Gastrocnemius medialis (tissue), 4 donors: Measurements from ENCODE around the gene IFFO2. TPM values are rescaled to one million over a fixed set of nuclear protein-coding genes. Genes with fewer than 3 reads are reported as not detected.

Experiments used
- ATAC-seq, 2 donors: fragments of 150-250 bp; one replicate each; pipeline ENCODE4 v1.9.1; 2016
- DNase-seq, 2 donors: peaks; one replicate each; pipeline ENCODE4 v3.0.0-alpha.2; 2019
- H3K27ac ChIP-seq, 4 donors: fragments of 200-600 bp; sonication (generic); 1 replicate in 1 of 4; 2 replicates in 3 of 4; pipeline ENCODE4 v1.5.1; 2016 to 2018; ENCODE audit warnings: mild to moderate bottlenecking in 2 of 4, moderate library complexity in 1 of 4
- H3K27me3 ChIP-seq, 3 donors: fragments of 200-600 bp; sonication (generic) in 2 of 3; 1 replicate in 1 of 3; 2 replicates in 2 of 3; pipeline versions ENCODE4 v1.5.1 to v1.6.0; 2016 to 2019; ENCODE audit warnings: mild to moderate bottlenecking in 1 of 3, moderate library complexity in 1 of 3
- H3K36me3 ChIP-seq, 2 donors: fragments of 200-600 bp; sonication (generic) in 1 of 2; one replicate each; pipeline ENCODE4 v1.5.1; 2017 to 2018
- H3K4me1 ChIP-seq, 2 donors: fragments of 200-600 bp; sonication (generic) in 1 of 2; one replicate each; pipeline ENCODE4 v1.5.1; 2016 to 2017; ENCODE audit warnings: mild to moderate bottlenecking in 2 of 2
- H3K4me3 ChIP-seq, 4 donors: fragments of 200-600 bp; sonication (generic) in 3 of 4; 1 replicate in 1 of 4; 2 replicates in 3 of 4; pipeline ENCODE4 v1.5.1; 2016 to 2019; ENCODE audit warnings: mild to moderate bottlenecking in 2 of 4
- H3K9me3 ChIP-seq, 3 donors: fragments of 200-600 bp; sonication (generic) in 2 of 3; 1 replicate in 1 of 3; 2 replicates in 2 of 3; pipeline ENCODE4 v1.5.1; 2016 to 2019
- POLR2A ChIP-seq, 2 donors: fragments of 450-650 bp; IDR thresholded peaks; one replicate each; pipeline ENCODE4 v1.6.1; 2017; ENCODE audit warnings: antibody characterized with exemption in 2 of 2, mild to moderate bottlenecking in 2 of 2, moderate library complexity in 2 of 2
- in situ Hi-C, 4 donors: fragments of 200-750 bp; cut with MboI; loops; one replicate each; pipeline versions ENCODE4 v1.15.0 to v1.8.0; 2017; ENCODE audit warnings: low sequenced_read_pairs in 4 of 4
- intact Hi-C: fragments of 100-400 bp; cut with DNase I; formaldehyde crosslinking; loops from one replicate; pipeline ENCODE4 v1.15.1; 2023; ENCODE audit warnings: low total_unique reads
- total RNA-seq, 4 donors: library from RNA; depleted of rRNA; stranded (reverse); fragments of >200 nt; gene quantifications; one replicate each; pipeline versions ENCODE4 v1.1.0 to v1.2.3, GENCODE V29; 2016
- TF ChIP-seq, protein P1 (sequence below), 5 experiments: fragments of 450-650 bp in 3 of 5; fragments of 200-600 bp in 2 of 5; sonication (generic) in 2 of 5; IDR thresholded peaks in 4 of 5; conservative IDR thresholded peaks in 1 of 5; 1 replicate in 4 of 5; 2 replicates in 1 of 5; pipeline ENCODE4 v1.5.1; 2016 to 2019; ENCODE audit warnings: antibody characterized with exemption in 5 of 5, mild to moderate bottlenecking in 3 of 5, moderate library complexity in 3 of 5

The IFFO2 gene
- total RNA-seq, 4 donors from 2014 or later = 2.1 to 16.3 (median 5.7) TPM

DNA sequence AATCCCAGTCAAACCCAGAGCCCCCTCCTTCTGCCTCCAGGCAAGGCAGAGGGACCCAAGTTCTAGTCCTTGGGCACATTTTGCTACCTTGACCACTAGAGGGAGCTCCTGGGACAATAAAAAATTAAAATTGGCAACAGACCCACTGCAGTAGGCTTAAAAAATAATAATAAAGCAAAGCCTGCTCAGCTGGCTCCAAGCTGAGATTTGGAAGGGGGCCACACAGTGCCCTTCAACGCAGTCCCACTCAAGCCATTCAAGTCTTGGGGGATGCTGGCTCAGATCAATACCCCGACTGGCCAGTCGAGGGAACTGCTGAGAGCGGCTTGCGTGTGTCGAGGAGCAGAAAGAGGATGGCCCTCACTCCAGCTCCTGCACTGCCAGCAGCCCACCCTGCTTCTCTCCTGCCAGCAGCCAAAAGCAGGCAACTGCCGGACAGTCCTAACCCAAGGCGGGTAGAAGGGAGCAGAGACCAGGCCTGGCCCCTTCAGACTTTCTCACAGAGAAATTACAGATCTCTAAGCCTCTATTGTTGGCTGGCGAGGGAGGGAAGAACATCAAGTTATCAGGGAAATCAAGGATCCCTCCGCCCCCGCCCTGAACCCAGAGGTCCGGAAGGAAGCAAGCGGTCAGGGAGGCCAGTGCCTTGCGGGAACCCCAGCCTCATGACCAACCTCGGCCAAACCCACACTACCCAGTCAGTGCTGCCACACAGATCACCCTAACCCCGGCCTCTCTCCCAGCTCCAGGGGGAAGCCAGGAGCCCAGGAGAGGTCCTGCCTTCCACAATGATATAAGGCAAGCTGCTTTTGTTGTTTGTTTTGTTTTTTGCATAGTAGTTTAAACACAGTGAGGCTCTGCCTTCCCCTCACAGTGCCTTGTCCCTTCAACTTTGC, 49.2 kb downstream of the IFFO2 start:
- Histone ChIP-seq H3K27me3 (no peaks in the 10 kb centered on the region), H3K27ac (peak overlapping the region; percentile 43 to 72 (median 64)), H3K9me3 (no peaks in the 10 kb centered on the region), H3K36me3 (no peaks in the 10 kb centered on the region), H3K4me1 (peaks cover 10 to 26% of the 10 kb centered on the region in 2 donors), H3K4me3 (no peak overlapping the region)
- DNase-seq (peak in 1 of 2 donors; percentile 42), ATAC-seq (peak; percentile 7 to 10)
- in situ Hi-C loops (loop anchor here (5.0 to 25.0 kb wide), 5 partner anchors 170 to 330 kb away; no protein-coding TSS in a partner anchor), intact Hi-C loops (loop anchor here (10.0 kb wide), 1 partner anchor 338 kb away; no protein-coding TSS in a partner anchor)
- no peak for TF ChIP-seq POLR2A (IDR thresholded peaks at IDR 0.05)
- TF ChIP-seq, protein P1, sequence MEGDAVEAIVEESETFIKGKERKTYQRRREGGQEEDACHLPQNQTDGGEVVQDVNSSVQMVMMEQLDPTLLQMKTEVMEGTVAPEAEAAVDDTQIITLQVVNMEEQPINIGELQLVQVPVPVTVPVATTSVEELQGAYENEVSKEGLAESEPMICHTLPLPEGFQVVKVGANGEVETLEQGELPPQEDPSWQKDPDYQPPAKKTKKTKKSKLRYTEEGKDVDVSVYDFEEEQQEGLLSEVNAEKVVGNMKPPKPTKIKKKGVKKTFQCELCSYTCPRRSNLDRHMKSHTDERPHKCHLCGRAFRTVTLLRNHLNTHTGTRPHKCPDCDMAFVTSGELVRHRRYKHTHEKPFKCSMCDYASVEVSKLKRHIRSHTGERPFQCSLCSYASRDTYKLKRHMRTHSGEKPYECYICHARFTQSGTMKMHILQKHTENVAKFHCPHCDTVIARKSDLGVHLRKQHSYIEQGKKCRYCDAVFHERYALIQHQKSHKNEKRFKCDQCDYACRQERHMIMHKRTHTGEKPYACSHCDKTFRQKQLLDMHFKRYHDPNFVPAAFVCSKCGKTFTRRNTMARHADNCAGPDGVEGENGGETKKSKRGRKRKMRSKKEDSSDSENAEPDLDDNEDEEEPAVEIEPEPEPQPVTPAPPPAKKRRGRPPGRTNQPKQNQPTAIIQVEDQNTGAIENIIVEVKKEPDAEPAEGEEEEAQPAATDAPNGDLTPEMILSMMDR (IDR thresholded peaks at IDR 0.05 in 4 of 5, conservative IDR thresholded peaks at IDR 0.05 in 1 of 5) = peak; percentile 83 to 89 (median 87)

DNA sequence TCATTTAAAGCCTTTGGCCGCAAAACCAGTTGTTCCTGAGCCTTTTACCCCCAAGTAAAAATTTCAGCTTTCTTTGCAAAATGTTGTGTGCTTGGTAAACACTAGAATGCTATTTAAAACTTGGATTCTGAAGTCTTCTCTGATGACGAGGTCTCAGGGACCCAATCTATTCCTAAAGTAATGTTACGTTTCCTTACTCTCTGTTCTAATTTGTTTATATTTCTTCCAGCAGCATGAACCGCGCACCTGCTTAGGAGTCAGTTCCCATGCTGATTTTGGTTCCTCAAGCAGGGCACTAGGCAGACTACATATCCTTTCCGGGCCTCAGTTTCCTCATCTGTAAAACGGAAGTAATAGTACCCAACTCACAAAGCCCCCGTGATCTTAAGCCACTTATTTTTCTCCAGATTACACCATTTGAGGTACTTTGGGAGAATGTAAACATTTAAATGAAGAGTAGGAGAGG, 53.2 kb downstream of the IFFO2 start:
- Histone ChIP-seq H3K4me3 (peak overlapping the region; percentile 67 to 88 (median 80)), H3K36me3 (no peaks in the 10 kb centered on the region), H3K4me1 (peaks cover 28 to 42% of the 10 kb centered on the region in 2 donors), H3K27me3 (no peaks in the 10 kb centered on the region), H3K9me3 (no peaks in the 10 kb centered on the region), H3K27ac (peak overlapping the region; percentile 89 to 98 (median 94))
- no peak for DNase-seq
- in situ Hi-C loops = loop anchor here (5.0 to 25.0 kb wide), 4 partner anchors 69 to 334 kb away; no protein-coding TSS in a partner anchor
- no peak for ATAC-seq
- intact Hi-C loops = loop anchor here (5.0 to 10.0 kb wide), 3 partner anchors 169 to 341 kb away; no protein-coding TSS in a partner anchor
- TF ChIP-seq, protein P1 (IDR thresholded peaks at IDR 0.05 in 4 of 5, conservative IDR thresholded peaks at IDR 0.05 in 1 of 5) = no peak
- TF ChIP-seq POLR2A (IDR thresholded peaks at IDR 0.05) = no peak

DNA sequence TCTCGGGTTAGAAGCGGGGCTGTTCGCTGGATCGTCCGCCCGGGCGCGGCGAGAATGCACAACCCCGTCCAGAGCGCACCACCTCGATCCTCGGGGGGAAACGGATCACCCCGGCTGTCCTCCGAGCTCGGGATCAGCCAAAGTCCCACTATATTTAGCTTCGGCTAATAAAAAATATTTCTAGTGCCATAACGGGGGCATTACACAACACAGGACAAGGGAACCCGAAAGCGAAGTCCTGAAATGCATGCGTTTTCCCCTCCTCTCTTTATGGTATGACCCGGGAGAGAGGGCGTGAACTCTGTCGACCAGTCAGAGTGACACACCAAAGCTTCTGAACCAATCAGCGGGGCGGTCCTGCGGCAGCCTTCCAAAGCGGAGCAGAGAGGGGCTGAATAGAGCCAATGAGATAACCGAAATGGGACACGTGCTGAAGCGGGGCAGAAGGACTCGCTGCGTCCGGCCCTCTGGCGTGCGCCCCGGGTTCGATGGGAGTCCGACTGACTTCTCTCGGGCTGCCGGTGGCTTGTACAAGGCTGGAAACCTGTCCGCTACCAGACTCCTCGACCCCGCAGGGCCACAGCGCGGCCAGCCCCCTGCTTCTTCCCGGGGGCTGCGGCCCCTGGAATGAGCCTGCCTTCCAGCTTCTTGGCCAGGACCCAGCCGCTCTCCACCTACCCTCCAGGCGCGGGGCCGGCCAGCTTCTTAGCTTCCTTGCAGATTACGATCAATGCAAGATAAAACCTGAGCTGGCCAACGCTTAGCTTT, 53.8 kb downstream of the IFFO2 start, which contains the start of gene ALDH4A1:
ALDH4A1 (minus strand) TSS at position 33 of the 768 bp plus-strand sequence; CDS start at position 1, 32 bp downstream.
- TF ChIP-seq, protein P1 (IDR thresholded peaks at IDR 0.05 in 4 of 5, conservative IDR thresholded peaks at IDR 0.05 in 1 of 5) = peak in 1 of 5 experiments; percentile 12
- no peak for TF ChIP-seq POLR2A (IDR thresholded peaks at IDR 0.05)
- peak; percentile 98 to 99 for DNase-seq
- Histone ChIP-seq H3K36me3 (no peaks in the 10 kb centered on the region), H3K4me3 (peak within 1 kb of the TSS; percentile 67 to 88 (median 80)), H3K27ac (peak within 1 kb of the TSS; percentile 89 to 98 (median 94)), H3K27me3 (no peaks in the 10 kb centered on the region), H3K4me1 (peaks cover 28 to 36% of the 10 kb centered on the region in 2 donors), H3K9me3 (no peaks in the 10 kb centered on the region)
- intact Hi-C loops = loop anchor here (1.0 to 10.0 kb wide), 5 partner anchors 20 to 342 kb away; partner anchors contain the start of gene IFFO2
- ATAC-seq = peak; percentile 93 to 97
- in situ Hi-C loops = loop anchor here (5.0 to 25.0 kb wide), 4 partner anchors 70 to 335 kb away; no protein-coding TSS in a partner anchor

GRCh38 chr1:18901952-18902522, 54.4 kb downstream of the IFFO2 start:
- no peaks in the 10 kb centered on the region for H3K27me3 ChIP-seq
- H3K27ac ChIP-seq = peak overlapping the region; percentile 89 to 98 (median 94)
- intact Hi-C loops (loop anchor here (1.0 to 10.0 kb wide), 5 partner anchors 20 to 343 kb away; partner anchors contain the start of gene IFFO2), in situ Hi-C loops (loop anchor here (5.0 to 25.0 kb wide), 4 partner anchors 70 to 335 kb away; no protein-coding TSS in a partner anchor)
- peaks cover 25 to 29% of the 10 kb centered on the region in 2 donors for H3K4me1 ChIP-seq
- ATAC-seq = peak; percentile 52 to 70
- H3K9me3 ChIP-seq = no peaks in the 10 kb centered on the region
- peak; percentile 58 to 80 for DNase-seq
- peak overlapping the region; percentile 67 to 88 (median 80) for H3K4me3 ChIP-seq
- TF ChIP-seq, protein P1 (IDR thresholded peaks at IDR 0.05 in 4 of 5, conservative IDR thresholded peaks at IDR 0.05 in 1 of 5) = no peak
- peak; percentile 83 to 88 for TF ChIP-seq POLR2A (IDR thresholded peaks at IDR 0.05)
- H3K36me3 ChIP-seq = peaks cover 0 to 6% of the 10 kb centered on the region in 2 donors
